ENCODE measurements around the gene NPW.

The NPW gene

GRCh38 chr16:1984347-1985225, 35.0 kb upstream of the NPW start:
- peak in 1 of 2 experiments; percentile 47 for DNase-seq

- no peak for DNase-seq
Observed at GRCh38 chr16:1985466-1986150, 34.0 kb upstream of the NPW start.

GRCh38 chr16:1987198-1987597, 32.4 kb upstream of the NPW start:
- DNase-seq: no peak

GRCh38 chr16:1989209-1990100, 30.1 kb upstream of the NPW start, which contains the start of gene SYNGR3:
Gene SYNGR3 (plus strand): TSS chr16:1989970. CDS start chr16:1990103, 133 bp downstream.
- peak in 1 of 2 experiments; percentile 16 for DNase-seq

DNA sequence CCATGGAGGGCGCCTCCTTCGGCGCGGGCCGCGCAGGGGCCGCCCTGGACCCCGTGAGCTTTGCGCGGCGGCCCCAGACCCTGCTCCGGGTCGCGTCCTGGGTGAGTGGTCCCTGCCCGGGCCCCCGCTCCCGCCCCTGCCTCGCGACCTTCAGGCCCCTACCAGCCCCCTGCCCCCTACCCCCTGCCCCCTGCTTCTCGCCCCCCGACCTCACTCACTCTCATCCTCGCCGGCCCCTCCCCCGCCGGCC, 29.6 kb upstream of the NPW start:
- no peak for DNase-seq

GRCh38 chr16:1990351-1991134, 29.0 kb upstream of the NPW start:
- no peak for DNase-seq

GRCh38 chr16:1991135-1991551, 28.4 kb upstream of the NPW start:
- DNase-seq: no peak

- no peak for DNase-seq
Observed at GRCh38 chr16:1991588-1991947, 28.0 kb upstream of the NPW start.

DNA sequence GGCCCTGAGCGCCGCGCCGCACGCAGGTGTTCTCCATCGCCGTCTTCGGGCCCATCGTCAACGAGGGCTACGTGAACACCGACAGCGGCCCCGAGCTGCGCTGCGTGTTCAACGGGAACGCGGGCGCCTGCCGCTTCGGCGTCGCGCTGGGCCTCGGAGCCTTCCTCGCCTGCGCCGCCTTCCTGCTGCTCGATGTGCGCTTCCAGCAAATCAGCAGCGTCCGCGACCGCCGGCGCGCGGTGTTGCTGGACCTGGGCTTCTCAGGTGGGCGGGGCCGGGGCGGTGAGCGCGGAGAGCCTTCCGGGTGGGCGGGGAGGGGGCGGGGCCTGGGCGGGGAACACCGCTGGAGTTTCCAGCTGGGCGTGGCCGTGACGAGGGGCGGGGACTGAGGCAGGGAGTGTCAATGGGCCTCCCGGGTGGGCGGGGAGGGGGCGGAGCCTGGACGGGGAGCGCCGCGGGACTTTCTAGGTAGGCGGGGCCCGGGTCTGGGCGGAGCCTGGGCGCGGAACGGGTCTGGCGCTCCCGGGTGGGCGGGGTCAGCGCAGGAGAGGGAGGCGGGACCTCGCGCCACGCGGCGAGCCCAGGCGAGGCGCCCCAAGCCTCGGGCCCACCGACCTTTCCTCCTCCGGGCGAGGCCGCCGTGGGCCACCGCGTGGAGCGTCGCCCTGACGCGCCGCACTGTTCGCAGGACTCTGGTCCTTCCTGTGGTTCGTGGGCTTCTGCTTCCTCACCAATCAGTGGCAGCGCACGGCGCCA, 27.5 kb upstream of the NPW start:
- DNase-seq: no peak

GRCh38 chr16:1992704-1993317, 26.8 kb upstream of the NPW start:
- no peak for DNase-seq

DNA sequence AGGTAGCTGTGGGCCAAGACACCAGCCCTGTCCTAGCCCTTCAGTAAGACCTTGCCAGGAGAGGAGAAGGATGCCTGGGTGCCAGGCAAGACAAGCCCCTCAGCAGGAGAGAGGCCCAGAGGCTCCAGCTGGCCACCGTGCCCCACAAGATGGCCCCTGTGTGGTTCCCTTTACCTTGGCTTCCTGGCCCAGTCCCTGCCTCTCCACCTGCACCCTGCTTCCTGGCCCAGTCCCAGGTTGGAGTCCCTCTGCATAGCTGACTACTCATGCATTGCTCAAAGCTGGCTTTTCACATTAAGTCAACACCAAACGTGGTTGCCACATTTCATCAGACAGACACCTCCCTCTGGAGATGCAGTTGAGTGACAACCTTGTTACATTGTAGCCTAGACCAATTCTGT, 25.9 kb upstream of the NPW start:
- no peak for DNase-seq

GRCh38 chr16:1997494-1998359, 21.9 kb upstream of the NPW start:
- no peak for DNase-seq

GRCh38 chr16:1998360-1998835, 21.2 kb upstream of the NPW start:
- DNase-seq: no peak

GRCh38 chr16:1998852-1999801, 20.5 kb upstream of the NPW start:
- no peak for DNase-seq

GRCh38 chr16:1999866-2000514, 19.6 kb upstream of the NPW start:
- DNase-seq: no peak

GRCh38 chr16:2001035-2001434, 18.6 kb upstream of the NPW start:
- no peak for DNase-seq

DNA sequence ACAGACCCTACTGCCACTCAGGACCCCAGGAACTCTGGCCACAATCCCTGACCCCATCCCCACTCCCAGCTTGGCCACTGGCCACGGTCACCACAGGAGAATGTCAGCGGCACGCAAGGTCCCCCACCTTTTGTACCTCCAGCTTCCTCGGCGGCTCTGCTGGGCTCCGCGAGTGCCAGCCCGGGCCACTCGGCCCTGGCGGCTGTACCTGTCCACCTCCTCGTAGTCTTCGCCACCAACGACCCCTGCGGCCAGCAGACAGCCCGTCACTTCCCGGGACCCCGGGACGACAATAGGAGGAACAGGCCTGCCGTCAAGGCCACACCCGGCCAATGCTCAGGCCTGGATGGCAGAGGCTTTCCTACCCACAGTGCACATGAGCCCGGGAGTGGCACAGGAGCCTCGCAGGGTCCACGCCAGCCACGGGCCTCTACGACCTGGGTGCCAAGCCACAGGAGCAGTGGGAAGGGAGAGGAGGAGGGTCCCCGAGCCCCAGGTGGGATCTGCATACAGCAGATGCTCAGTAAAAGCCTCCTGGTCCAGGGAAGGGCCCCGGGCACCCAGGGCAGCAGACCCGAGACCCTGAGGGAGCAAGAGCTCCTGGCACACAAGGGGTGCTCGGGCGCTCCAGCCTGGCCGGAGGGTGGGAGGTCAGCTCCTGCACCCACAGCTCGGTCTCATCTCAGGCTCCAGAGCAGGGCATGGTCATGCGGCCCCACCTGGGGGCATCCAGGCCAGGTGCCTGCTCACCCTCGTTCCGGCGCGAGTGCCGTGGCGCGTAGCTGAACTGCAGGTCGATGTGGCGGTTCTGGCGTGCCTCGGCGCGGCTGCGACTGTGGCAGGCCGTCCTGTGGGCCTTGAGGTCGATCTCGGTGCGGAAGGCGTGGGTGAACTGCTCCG, 17.9 kb upstream of the NPW start:
- DNase-seq: no peak
